H7 (cell line): ENCODE data around the gene TPCN2. TPM values are rescaled to one million over a fixed set of nuclear protein-coding genes. Genes with fewer than 3 reads are reported as not detected.

ENCODE experiments used
- DNase-seq: peaks from one replicate; pipeline ENCODE4 v3.0.0; 2012
- H3K27me3 ChIP-seq: 2 replicates; pipeline ENCODE4 v1.6.0; 2011; ENCODE audit warnings: mild to moderate bottlenecking, low read length; ENCODE audit not compliant: control insufficient read depth, insufficient read depth
- H3K36me3 ChIP-seq: replicated peaks from 2 replicates; pipeline ENCODE4 v1.5.1; 2011; ENCODE audit warnings: low read length; ENCODE audit not compliant: control insufficient read depth, insufficient read depth
- H3K4me3 ChIP-seq: 2 replicates; pipeline ENCODE4 v1.5.1; 2011; ENCODE audit warnings: low read depth, mild to moderate bottlenecking, control low read depth, low read length, moderate library complexity; ENCODE audit not compliant: insufficient read depth
- total RNA-seq: library from RNA; depleted of rRNA; stranded (reverse); fragments of >200 nt; shearing (Covaris generic); gene quantifications from 2 replicates; pipeline ENCODE4 v1.2.3, GENCODE V29; 2014

TPCN2 gene
- total RNA-seq, 1 experiment from 2014 or later, result 13.2 TPM

DNA sequence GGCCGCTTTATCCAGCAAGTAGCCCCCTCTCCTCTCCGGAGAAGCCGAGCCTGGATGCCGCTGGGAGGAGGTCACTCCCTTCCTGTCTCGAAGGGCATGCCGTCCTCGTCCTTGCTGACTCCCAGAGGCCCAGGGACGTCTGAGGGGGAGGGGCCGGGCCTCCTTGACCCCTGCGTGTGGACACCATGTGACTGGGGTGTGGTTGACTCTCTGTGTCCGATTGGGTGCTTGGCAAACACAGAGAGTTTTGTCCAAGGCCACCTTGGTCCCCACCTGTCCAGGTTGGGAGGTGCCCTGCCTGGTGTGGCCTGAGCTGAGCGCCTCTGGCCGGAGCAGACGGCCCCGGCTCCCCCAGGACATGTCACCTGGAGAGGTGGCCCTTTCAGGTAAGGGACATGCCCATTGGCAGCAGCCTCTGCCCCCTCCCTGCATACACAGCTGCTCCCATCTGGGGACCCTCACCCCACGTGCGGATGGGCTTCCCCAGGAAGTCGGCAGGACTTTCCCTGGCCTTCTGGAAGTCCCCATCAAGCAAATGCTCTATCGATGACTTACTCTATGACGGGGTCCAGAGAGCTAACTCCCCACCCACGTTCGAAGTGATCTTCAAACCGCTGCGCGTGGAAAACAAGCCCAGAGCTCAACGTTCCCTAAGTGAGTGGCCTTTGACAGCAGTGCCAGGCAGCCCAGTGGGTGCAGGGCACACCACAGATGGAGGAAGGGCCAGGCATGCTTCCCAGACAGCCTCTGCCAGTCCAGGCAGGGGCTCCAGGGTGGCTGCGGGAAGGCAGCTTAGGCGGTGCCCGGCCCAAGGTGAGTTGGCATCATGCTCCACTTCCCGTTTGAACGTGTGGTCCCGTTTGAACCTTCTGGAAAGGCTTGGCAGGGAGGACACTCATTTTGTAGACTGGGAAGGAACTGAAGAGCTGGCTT is 106.8 kb downstream of the TPCN2 start, which contains the start of gene SMIM38:
TSS of gene SMIM38 (plus strand) at position 634 of the 933 bp plus-strand sequence. CDS start 1,912 bp downstream, outside the sequence.
- H3K27me3 ChIP-seq, result no peaks in the 10 kb centered on the region
- DNase-seq, result no peak
- H3K36me3 ChIP-seq, result no peaks in the 10 kb centered on the region
- H3K4me3 ChIP-seq, result no peak within 1 kb of the TSS

DNA sequence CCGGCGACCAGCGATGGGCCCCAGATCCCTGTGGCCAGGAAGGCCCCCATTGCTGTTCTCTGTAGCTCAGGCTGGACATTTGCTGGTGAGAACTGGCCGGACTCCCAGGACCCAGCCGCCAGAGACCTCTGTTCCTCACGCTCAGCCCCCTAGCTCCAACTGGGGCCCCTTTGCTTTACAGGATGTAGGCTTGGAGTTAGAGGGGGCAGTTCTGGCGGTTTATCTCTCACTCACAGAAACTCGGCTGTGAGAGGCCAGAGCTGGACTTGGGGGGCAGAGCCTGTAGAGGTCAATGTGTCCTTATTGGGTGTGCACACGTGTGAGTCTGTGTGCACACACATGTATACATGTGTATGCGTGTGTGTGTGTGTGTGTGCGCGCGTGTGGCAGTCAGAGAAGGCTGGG is 107.5 kb downstream of the TPCN2 start:
- DNase-seq, result no peak
- Histone ChIP-seq H3K36me3 (no peaks in the 10 kb centered on the region), H3K27me3 (no peaks in the 10 kb centered on the region), H3K4me3 (no peak overlapping the region)

DNA sequence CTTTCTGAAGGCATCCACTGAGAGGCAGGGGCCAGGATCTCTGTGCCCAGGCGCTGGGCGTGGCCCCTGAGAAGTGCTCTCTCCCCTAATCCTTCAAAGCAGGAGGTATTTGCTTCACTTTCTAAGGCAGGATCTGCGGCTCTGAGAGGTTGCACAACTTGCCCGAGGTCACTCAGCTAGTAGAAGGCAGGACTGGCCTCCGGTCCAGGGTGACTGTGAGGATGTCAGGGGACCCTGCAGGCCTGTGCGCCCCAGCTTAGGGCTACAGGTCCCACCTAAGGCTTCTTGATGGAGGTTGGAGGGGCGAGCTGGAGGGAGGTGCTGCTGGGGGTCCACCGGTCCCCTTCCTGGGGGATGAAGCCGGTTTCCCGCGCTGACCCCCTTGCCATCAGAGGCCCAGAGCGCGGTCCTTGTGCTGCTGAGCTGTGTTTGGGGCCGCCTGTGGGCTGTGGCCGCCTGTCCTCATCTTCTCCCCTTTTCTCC is 108.0 kb downstream of the TPCN2 start:
- no peak overlapping the region for H3K4me3 ChIP-seq
- H3K36me3 ChIP-seq, result no peaks in the 10 kb centered on the region
- no peak for DNase-seq
- H3K27me3 ChIP-seq, result no peaks in the 10 kb centered on the region

DNA sequence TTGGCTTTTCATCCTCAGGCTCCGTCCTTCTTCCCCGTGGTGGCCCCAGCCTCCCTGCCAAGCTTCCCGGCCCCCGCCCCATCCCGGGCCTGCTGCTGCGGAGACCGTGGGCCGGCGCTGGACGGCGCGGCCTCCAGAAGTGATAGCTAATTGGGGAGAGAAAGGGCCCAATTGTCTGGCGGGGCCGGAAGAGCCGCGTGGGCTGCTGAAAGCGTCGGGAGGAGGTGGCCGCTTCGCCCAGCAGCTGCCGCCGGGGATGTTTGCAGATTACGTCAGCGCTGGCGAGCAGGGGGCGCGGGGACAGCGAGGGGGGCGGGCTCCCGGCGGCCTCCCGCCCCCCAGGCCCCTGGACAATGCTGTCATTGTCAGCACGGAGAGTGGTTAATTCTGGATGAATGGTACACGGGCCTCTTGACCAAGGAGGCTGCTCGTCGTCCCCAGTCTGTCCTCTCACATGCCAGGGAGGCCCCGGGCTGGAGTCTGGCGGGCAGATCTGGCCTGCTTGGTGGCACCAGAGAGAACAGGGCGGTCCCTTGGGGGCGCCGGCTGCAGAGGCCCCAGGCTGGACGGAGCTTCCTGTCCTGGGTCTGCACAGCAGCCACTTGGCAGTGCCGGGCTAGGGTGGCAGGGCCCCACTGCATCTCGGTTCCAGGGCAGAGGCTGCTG is 108.6 kb downstream of the TPCN2 start:
- no peaks in the 10 kb centered on the region for H3K36me3 ChIP-seq
- no peaks in the 10 kb centered on the region for H3K27me3 ChIP-seq
- DNase-seq, result peak; percentile 77
- no peak overlapping the region for H3K4me3 ChIP-seq

DNA sequence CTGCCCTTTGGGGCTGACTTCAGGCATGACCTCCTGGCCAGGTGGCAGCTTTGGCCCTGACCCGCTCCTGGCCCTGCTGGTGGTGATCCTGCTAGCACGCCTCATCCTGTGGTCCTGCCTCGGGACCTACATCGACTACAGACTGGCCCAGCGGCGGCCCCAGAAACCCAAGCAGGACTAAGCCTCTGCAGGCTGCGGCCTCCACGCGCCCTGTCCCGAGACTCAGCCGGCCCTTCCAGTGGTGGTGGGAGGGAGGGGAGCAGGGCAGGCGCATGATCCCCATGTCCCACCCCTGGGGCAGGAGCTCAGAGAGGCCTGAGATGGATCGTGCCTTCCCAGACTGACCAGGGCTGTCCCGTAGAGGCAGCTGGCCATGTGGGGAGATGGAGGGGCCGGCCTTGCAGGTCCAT is 109.1 kb downstream of the TPCN2 start:
- no peak overlapping the region for H3K4me3 ChIP-seq
- DNase-seq, result peak; percentile 56

DNA sequence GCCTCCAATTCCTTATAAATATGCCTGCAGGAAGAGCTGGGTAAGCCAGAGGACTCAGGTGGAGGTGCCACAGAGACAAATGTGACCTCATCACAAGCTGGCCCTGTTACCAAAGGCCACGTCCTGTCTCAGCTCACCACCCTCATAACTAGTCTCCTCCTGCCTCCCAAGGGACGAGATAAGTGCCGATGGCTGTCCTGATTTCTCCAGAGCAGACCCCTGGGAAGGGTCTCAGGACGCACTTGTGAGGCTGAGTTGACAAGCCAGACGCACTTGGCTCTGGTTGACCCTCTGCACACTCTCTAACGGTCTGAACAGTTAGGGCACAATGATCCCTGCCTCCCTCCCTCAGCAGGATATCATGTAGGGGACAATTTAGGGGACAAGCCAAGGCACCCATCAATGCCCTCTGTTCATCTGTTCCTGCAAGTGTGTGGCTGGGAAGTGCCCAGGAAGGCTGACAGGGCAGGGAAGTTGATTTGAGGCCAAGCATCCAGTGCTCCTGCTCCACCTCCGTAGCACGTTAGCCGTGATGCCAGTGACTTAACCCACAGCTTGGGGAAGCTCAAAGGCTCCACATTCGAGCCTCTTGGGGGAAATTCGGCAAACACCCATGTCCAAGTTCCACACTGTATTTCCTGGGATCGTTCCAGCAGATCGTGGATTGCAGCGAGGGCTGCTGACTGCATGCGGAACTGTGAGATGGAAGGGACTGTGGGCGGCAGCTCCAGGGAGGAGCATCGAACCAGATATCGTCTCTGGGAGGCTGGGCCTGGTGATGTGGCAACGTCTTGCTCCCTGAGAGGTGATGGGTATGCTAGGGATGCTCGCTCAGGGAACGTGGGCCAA is 109.8 kb downstream of the TPCN2 start:
- H3K27me3 ChIP-seq, result no peaks in the 10 kb centered on the region
- no peak for DNase-seq
- no peaks in the 10 kb centered on the region for H3K36me3 ChIP-seq
- no peak overlapping the region for H3K4me3 ChIP-seq

More for the DNA sequence above, 109.1 kb downstream of the TPCN2 start:
- Histone ChIP-seq H3K36me3 (no peaks in the 10 kb centered on the region), H3K27me3 (no peaks in the 10 kb centered on the region)

DNA sequence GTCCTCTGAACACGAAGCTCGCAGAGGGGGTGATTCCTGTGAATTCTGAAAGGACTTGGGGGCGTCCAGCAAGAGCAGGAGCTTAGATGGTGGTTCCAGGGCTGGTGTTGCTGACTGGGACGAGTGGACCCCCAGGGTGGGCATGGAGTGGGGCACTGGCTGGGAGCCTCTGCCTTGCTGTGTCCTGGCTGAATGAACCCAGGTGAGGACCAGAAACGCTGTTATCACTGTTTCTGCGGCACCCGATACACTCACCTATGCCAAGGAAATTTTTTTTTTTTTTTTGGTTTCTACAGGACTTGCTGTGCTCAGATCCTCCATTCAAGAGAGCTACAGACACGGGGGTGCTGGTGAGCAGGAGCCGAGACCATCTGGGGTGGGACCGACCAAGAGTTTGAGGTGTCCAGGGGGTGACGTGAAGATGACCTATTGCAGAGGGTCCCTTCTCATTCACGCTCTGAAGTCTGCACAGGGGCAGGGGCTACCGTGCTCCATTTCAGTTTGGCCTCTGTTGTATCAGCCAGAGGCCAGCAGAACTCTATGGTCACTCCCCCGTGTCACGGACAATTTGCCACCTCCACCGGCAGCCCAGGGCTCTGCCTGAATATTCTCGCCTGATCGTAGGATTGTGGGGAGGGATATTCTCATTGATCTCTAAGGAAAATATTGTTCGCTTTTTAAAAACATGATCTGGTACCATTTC is 110.6 kb downstream of the TPCN2 start:
- no peaks in the 10 kb centered on the region for H3K36me3 ChIP-seq
- no peak for DNase-seq
- H3K27me3 ChIP-seq, result no peaks in the 10 kb centered on the region
- H3K4me3 ChIP-seq, result no peak overlapping the region

DNA sequence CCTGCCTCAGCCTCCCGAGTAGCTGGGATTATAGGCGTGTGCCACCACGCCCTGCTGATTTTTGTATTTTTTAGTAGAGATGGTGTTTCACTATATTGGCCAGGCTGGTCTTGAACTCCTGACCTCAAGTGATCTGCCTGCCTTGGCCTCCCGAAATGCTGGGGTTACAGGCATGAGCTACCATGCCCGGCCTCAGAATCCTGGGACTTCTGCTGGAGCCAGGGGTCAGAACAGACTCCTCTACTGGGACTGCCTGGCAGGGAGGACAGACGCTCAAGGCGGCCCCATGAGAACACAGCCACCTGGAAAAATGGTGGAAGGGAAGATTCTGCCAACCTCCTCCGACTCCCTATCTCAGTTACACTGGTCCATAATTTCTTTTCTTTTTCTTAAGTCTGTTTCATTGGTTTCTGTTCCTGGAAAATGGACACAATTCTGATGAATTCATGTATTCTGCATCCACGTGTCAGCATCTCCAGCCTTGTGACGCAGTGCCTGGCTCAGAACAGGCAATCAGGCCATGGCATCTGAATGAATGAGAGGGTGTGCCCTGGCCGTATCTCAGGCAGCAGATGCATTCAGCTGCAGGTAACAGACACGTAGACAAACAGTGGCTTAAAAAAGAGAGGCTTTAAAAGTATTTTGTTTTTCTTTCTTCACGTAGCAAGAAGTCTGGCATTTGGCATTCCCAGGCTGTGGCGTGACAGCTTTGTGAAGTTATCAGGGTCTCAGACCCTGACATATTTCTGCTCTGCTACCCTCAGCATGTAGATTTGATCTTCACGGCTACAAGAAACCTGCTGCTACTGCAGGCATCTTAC is 111.8 kb downstream of the TPCN2 start:
- no peak overlapping the region for H3K4me3 ChIP-seq
- H3K27me3 ChIP-seq, result no peaks in the 10 kb centered on the region; the same call in 1 of the 2 replicates
- no peak for DNase-seq
- H3K36me3 ChIP-seq, result no peaks in the 10 kb centered on the region

DNA sequence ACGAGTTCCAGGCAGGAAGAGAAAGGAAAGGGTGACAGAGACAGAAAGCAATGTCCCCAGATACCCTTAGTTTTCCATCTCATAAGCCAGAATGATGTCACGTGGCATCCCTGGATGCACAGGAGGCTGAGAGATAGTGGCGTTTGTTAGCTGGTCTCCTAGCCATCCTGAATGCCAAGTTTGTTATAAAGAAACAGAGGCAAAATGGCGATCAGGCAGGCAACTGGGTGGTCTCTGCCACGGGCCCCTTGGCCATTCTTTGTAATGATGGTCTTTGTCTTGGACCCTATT is 112.3 kb downstream of the TPCN2 start:
- H3K36me3 ChIP-seq, result no peaks in the 10 kb centered on the region
- DNase-seq, result no peak
- no peaks in the 10 kb centered on the region; the same call in 1 of the 2 replicates for H3K27me3 ChIP-seq
- H3K4me3 ChIP-seq, result no peak overlapping the region

DNA sequence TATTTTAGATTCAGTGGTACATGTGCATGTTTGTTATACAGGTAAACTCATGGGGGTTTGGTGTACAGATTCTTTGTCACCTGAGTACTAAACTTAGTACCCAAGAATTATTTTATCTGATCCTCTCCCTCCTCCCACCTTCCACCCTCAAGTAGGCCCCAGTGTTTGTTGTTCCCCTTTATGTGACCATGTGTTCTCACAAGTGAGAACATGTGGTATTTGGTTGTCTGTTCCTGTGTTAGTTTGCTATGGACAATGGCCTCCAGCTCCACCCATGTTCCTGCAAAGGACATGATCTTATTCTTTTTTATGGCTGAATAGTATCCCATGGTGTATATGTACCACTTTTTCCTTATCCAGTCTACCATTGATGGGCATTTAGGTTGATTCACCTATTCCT is 113.8 kb downstream of the TPCN2 start:
- no peak overlapping the region for H3K4me3 ChIP-seq
- no peaks in the 10 kb centered on the region for H3K36me3 ChIP-seq
- no peaks in the 10 kb centered on the region; the same call in 1 of the 2 replicates for H3K27me3 ChIP-seq
- no peak for DNase-seq

DNA sequence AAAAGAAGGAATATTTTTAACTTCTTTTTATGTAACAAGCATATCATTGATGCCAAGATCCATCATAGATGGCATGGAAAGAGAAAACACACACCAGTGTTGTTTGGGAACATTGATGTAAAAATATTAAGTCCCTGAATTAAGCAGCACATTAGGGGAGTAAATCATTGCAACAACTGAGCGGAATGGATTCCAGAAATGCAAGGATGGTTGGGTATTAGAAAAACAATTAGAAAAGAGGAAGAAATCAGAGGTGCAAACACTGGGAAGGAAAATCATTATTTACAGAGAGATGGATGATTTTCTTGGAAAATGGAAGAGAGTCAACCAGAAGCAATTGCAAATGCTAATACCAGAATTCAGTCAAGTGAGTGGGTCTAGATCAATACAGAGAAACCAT is 115.1 kb downstream of the TPCN2 start:
- H3K27me3 ChIP-seq, result no peaks in the 10 kb centered on the region; the same call in 1 of the 2 replicates
- no peak for DNase-seq
- no peaks in the 10 kb centered on the region for H3K36me3 ChIP-seq
- no peak overlapping the region for H3K4me3 ChIP-seq

DNA sequence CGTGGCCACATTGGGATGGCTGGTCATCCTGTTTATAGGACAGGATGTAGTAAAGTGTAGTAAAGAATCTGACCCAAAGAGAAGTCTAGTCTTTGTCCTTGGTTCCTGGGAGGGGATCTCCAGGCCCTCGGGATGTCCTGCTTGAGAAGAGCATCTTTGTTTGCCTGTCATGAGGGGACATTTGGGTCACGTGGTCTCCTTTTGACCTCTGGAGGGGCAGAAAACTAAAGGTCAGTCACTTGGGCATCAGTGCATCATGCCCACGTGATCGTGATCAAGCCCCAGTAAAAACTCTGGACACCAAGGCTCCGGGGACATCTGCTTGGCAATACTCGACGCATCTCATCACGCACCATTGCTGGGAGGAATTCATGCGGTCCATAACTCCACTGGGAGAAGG is 116.1 kb downstream of the TPCN2 start:
- Histone ChIP-seq H3K4me3 (no peak overlapping the region), H3K36me3 (no peaks in the 10 kb centered on the region), H3K27me3 (no peaks in the 10 kb centered on the region; the same call in 1 of the 2 replicates)
- no peak for DNase-seq

DNA sequence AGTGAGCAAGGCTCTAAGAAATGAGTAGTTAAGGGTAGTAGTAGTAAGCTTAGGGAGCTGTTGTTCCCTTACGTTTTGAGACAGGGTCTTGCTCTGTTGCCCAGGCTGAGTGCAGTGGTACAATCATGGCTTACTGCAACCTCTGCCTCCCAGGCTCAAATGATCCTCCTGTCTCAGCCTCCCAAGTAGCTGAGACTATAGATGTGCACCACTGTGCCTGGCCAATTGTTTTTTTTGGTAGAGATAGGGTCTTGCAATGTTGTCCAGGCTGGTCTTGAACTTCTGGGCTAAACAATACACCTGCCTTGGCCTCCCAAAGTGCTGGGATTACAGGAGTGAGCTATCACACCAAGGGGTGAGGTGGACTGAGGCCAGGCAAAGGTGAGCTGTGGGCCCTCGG is 117.0 kb downstream of the TPCN2 start:
- no peak for DNase-seq
- no peak overlapping the region for H3K4me3 ChIP-seq
- no peaks in the 10 kb centered on the region; the same call in 1 of the 2 replicates for H3K27me3 ChIP-seq
- no peaks in the 10 kb centered on the region for H3K36me3 ChIP-seq
